Activated CD4-positive, alpha-beta T cell treated with anti-CD3 and anti-CD28 coated beads for 1 hour (primary cell): ENCODE data around the gene KIAA1671.
A peak's percentile ranks its signal among the peaks of the same experiment; 100 is the strongest.

ENCODE experiments used
- DNase-seq: peaks from one replicate; pipeline ENCODE4 v3.0.0-alpha.2; 2020

KIAA1671 gene

GRCh38 chr22:25096638-25097405 lies 144.3 kb downstream of the KIAA1671 start:
- DNase-seq = no peak

- DNase-seq = no peak
Measured at GRCh38 chr22:25098445-25099081, 146.0 kb downstream of the KIAA1671 start.

GRCh38 chr22:25099202-25099601 lies 146.7 kb downstream of the KIAA1671 start:
- DNase-seq = no peak

GRCh38 chr22:25100402-25100801 lies 147.9 kb downstream of the KIAA1671 start:
- no peak for DNase-seq

GRCh38 chr22:25100948-25101347 lies 148.4 kb downstream of the KIAA1671 start:
- DNase-seq = no peak

- no peak for DNase-seq
Measured at GRCh38 chr22:25101501-25101900, 149.0 kb downstream of the KIAA1671 start.

- DNase-seq = no peak
Measured at GRCh38 chr22:25101986-25102385, 149.5 kb downstream of the KIAA1671 start.

GRCh38 chr22:25102722-25103121 lies 150.2 kb downstream of the KIAA1671 start:
- DNase-seq = no peak

- no peak for DNase-seq
Measured at GRCh38 chr22:25104367-25104766, 151.9 kb downstream of the KIAA1671 start.

- DNase-seq = no peak
Measured at GRCh38 chr22:25105817-25106650, 153.5 kb downstream of the KIAA1671 start.

GRCh38 chr22:25109878-25110595 lies 157.5 kb downstream of the KIAA1671 start:
- DNase-seq = no peak

- DNase-seq = no peak
Measured at GRCh38 chr22:25110596-25110845, 158.0 kb downstream of the KIAA1671 start.

- peak; percentile 43 for DNase-seq
Measured at GRCh38 chr22:25110846-25111578, 158.5 kb downstream of the KIAA1671 start.

GRCh38 chr22:25111579-25112517 lies 159.3 kb downstream of the KIAA1671 start:
- no peak for DNase-seq

GRCh38 chr22:25112538-25113253 lies 160.2 kb downstream of the KIAA1671 start:
- no peak for DNase-seq

- no peak for DNase-seq
Measured at GRCh38 chr22:25113316-25113721, 160.8 kb downstream of the KIAA1671 start.

- no peak for DNase-seq
Measured at GRCh38 chr22:25114369-25115362, 162.2 kb downstream of the KIAA1671 start.

- DNase-seq = no peak
Measured at GRCh38 chr22:25119609-25120008, 167.1 kb downstream of the KIAA1671 start.

- DNase-seq = no peak
Measured at GRCh38 chr22:25120093-25120561, 167.6 kb downstream of the KIAA1671 start.
